GM10847 (cell line): ENCODE results near the gene IFITM5.

Source experiments
- POLR2A ChIP-seq: IDR thresholded peaks from 2 replicates; pipeline ENCODE4 v1.6.1; 2011; ENCODE audit not compliant: insufficient read length; ENCODE audit errors: extremely low read depth

Gene IFITM5

DNA sequence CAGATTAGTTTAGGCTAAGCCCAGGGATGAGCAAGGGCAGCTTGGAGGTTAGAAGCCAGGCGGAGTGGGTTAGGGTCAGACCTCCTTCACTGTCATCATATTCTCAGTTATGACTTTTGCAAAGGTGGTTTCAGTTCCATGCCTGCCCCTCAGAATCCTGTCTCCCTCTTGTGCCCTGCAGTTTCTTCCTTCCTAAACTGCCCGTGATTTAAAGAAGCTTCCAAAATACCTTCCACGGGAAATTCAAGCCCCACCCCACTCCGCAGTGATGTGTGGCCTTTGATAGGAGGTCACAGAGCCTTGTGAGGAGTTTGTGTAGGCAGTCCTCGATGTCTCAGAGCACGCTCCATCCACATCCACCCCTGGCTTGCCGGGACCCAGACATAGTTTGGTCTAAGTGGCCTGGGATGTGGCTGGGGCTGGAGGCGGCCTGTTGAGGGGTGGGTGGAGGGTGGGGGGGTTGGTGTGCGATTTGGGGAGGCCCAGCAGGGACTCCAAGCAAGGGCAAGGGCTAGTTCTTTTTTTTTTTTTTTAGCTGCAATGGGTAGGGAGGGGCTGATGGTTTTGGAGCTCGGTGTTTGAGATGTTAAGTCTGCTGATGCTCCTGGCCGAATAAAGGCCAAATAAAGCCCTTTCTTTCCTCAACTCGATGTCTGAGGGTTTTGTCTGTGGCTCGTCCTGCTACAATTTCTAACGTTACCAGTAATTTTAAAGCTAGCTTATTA is 12.9 kb upstream of the IFITM5 start:
- TF ChIP-seq POLR2A = no peak

DNA sequence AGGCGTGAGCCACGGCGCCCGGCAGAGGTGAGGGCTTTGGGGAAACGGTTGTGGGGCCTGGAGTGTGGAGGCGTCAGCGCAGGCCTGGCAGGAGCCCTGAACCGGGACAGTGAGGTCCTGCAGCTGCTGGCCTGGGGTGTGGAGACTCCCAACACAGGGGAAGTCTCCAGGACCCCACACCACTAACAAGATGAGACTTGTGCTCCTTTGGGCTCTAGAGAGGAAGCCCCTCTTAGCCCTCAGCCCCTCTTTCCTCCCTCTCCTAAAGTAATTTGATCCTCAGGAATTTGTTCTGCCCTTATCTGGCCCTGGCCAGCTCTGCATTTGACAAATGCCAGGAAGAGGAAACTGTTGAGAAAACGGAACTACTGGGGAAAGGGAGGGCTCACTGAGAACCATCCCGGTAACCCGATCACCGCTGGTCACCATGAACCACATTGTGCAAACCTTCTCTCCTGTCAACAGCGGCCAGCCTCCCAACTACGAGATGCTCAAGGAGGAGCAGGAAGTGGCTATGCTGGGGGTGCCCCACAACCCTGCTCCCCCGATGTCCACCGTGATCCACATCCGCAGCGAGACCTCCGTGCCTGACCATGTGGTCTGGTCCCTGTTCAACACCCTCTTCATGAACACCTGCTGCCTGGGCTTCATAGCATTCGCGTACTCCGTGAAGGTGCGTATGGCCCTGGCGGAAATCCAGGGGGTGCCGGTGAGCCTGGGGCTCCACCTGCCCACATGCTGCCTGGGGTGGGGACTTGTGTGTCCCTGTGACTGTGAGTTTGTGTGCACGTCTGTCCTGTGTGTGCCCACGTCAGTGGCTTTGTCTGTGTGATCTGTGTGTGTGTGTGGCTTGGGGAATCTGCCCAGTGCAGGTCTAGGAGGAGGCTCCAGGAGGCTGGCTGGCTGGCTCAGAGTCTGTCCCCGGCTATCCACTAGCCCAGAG is 8.7 kb upstream of the IFITM5 start, which contains the start of gene IFITM2:
Gene IFITM2, plus strand, starts transcription at position 51 of the 943 bp plus-strand sequence. Its CDS starts 377 bp downstream, at position 428.
- peak; percentile 48 for TF ChIP-seq POLR2A

GRCh38 chr11:306645-307371 is 7.5 kb upstream of the IFITM5 start:
- no peak for TF ChIP-seq POLR2A

- TF ChIP-seq POLR2A = no peak
Observed at GRCh38 chr11:305844-306211, 6.5 kb upstream of the IFITM5 start.

- no peak for TF ChIP-seq POLR2A
Observed at GRCh38 chr11:304915-305843, 5.9 kb upstream of the IFITM5 start.

- no peak for TF ChIP-seq POLR2A
Observed at GRCh38 chr11:304061-304506, 4.8 kb upstream of the IFITM5 start.

DNA sequence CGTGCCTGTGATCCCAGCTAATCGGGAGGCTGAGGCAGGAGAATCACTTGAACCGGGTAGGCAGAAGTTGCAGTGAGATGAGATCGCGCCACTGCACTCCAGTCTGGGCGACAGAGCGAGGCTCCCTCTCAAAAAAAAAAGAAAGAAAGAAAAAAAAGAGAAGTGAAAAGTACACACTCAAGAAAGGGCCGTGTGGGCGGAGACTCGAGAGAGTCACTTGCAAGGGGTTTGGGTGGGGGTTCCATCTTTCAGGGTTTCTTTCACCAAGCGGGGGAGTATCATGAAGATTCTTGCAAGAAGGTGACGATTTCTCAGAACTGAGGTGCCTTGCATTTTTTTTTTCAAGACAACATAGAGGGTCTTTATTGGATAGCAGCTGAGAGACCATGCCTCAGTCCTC is 4.0 kb upstream of the IFITM5 start:
- no peak for TF ChIP-seq POLR2A

- TF ChIP-seq POLR2A = no peak
Observed at GRCh38 chr11:299951-300735, 817 bp upstream of the IFITM5 start.

- TF ChIP-seq POLR2A = no peak
Observed at GRCh38 chr11:298406-299065, 790 bp downstream of the IFITM5 start.

GRCh38 chr11:297586-298405 is 1.5 kb downstream of the IFITM5 start:
- TF ChIP-seq POLR2A = no peak

DNA sequence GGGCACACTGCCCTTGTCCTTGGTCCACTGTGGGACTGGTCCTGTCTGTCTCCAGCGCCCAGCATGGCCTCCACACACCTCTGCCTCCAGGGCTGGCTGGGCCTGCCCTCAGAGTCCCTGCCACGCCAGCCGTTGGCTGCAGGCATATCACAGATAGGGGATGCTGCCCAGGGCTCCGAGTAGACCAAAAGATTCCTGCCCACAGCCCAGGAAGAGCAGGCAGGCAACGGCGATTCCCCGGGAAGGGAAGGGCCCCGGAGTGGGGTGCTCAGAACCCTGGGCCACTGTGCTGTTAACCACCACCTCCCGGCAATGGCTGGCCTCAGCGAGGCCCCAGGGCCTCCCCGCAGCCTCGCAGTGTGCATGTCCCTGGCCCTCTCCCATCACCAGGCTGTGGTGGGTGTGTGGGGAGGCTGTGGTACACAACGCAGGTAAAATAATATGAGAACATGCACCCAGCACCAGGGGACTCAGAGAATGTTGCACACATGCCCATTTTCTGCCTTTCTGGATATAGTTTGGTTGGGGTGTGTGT is 2.2 kb downstream of the IFITM5 start:
- TF ChIP-seq POLR2A = no peak
